Ureter (tissue), 1 donor: ENCODE data around the gene MAPK8IP3. TPM values are rescaled to one million over a fixed set of nuclear protein-coding genes. Genes with fewer than 3 reads are reported as not detected.
"Not testable (repeated sequence)": the region's sequence is repeated elsewhere in the genome, so short reads cannot be mapped to it uniquely, and the experiment has no call there.

Experiments used
- DNase-seq: peaks from one replicate; pipeline ENCODE4 v3.0.0-alpha.2; 2020; ENCODE audit warnings: low spot score
- total RNA-seq: library from RNA; stranded (reverse); gene quantifications from one replicate; pipeline ENCODE4 v1.2.4, GENCODE V29; 2023
- donor health status: DM: yes; HTN: yes; CAD: no.

The MAPK8IP3 gene
- total RNA-seq, 1 donor from 2014 or later = 112 TPM

DNA sequence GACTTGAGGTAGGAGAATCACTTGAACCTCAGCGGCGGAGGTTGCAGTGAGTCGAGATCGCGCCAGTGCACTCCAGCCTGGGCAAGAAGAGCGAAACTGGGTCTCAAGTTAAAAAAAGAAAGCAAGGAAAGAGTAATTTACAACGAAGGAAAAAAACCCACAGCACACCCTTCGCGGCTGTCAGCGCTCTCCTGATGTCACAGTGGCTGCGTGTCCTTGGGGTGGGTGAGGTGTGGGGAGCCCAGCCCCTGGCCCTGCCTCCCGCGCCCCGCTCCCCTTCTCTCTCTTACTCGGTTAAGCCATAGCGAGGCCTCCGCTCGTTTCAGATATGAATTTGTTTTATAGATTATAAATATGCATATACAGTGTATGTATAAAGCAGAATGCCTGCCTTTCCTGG is 28.7 kb upstream of the MAPK8IP3 start:
- no peak for DNase-seq

DNA sequence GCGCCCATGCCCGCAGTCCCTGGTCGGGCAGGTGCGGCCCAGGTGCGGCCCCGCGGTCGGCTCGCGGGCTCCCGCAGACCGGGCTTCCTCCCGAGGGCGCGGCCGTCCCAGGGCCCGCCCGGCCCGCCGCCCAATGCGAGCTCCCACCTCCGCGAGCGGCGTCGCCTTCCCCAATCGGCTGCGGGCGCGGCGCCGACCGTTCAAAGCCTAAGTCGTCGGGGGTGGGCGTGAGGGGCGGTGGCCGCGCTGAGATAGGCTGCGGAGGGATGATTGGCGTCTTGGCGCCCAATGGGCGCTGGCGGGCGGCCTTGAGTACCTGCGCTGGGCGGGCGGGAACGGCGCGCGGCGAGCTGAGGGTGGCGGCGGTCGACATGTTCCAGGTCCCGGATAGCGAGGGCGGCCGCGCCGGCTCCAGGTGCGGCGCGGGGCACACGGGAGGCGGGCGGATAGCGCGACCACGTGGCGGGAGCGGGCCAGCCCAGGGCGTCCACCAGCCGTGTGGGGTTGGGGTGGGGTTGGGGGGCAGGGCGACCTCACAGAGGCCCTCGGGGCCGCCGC is 28.0 kb upstream of the MAPK8IP3 start, which contains the start of gene JPT2:
Gene JPT2, plus strand, starts transcription at position 338 of the 558 bp plus-strand sequence. Its CDS starts 34 bp downstream, at position 372.
- DNase-seq = peak; percentile 97

DNA sequence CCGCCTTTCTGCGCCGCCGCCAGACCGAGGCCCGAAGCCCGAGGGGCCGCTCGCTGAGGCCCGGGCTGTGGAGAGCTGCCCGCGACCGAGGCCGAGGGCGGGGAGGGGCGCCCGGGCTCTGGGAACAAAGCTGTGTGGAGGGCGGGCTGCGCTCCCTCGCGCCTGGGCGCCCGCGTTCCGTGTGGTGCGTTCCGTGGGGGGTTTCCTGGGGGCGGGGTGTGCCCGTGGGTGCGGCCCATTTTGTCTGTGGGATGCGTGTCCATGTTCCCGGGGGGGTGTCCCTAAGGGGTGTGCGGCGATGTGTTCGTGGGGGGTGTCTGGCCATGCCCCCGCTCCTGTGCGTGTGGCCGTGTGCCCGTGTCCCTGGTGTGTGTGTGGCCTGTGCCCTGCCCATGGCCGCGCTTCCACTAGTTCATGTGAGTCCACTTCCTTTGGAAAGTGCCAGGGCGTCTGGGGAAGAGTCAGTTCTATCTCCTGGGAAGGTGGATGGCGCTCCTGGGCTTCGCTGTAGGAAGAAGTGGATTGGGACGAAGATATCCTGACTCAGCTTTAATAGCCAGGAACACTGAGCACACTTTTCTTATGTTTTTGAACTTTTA is 27.4 kb upstream of the MAPK8IP3 start:
- DNase-seq = no peak

DNA sequence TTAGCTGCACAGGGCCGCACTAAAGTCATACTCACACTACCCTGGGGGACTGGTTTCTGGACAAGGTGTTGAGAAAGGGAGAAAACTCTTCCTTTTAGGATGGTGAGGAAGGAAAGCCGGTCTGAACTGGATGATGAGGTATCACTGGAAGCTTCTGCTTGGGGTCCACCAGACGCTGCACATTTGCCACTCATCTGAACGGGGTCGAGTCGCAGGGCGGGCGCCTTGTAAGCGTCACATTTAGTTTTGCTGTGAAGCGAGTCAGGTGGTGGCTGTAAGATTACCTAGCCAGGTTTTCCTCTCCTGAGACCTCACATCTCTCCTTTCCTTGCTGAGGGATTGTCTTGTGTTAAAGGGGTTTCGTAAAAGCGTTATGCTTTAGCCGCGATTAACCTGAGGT is 25.6 kb upstream of the MAPK8IP3 start:
- DNase-seq = no peak

DNA sequence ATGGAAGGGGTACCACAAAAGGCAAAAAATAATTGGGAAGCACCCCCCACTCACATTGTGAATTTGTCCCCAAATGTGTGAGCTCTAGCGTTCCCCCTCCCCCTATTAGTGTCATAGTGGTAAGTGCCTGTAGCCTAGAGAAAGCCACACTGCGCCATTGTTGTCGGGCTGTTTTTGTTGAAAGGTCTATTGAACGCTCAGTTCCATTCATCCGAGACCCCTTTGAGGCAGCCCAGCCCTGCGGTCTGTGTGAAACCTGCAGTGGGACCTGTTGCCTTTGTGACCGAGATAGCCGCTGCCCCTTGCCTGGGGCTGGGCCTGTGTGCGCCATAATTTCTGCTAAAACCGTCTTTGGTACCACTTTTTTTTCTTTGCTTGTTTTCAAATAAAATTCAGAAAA is 25.0 kb upstream of the MAPK8IP3 start:
- DNase-seq = no peak

DNA sequence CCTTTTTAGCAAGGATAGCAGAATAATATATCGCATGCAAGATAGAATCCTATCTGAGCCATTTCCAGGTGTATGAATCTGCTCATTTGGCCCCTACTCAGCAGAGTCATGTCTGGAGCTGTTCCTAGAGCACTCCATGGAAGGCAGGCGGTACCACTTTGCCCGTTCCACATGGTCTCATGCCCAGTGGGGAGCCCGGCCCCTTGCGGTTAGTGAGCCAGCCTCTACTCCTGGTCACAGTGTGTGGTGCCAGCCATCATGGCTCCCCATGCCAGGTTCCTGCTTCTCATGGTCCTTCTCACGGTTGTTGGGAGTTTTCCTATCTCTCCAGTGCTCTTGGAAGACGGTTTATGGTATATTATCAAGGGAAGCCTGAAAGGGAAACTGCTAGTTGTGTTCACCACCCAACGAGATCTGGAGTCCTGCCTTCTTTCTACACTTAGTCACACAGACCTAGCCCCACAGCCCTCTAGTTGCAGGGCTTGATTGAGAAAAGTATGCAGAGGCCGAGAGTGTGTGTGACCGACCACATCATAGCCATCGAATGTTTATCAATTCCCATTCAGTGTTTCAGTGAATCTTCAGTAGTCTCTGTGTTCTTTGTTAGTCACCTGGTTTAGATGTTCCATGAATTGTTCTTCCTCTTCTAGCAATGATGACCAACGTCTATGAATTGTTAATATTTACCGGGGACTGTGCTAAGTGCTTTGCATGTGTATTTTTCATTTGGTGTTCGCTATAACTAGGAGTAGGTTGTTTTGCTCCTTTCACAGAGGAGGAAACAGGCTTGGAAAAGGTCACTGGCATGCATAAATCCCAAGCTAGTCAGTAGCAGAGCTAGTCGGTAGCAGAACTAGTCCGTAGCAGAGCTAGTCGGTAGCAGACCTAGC is 18.3 kb upstream of the MAPK8IP3 start:
- DNase-seq = no peak

DNA sequence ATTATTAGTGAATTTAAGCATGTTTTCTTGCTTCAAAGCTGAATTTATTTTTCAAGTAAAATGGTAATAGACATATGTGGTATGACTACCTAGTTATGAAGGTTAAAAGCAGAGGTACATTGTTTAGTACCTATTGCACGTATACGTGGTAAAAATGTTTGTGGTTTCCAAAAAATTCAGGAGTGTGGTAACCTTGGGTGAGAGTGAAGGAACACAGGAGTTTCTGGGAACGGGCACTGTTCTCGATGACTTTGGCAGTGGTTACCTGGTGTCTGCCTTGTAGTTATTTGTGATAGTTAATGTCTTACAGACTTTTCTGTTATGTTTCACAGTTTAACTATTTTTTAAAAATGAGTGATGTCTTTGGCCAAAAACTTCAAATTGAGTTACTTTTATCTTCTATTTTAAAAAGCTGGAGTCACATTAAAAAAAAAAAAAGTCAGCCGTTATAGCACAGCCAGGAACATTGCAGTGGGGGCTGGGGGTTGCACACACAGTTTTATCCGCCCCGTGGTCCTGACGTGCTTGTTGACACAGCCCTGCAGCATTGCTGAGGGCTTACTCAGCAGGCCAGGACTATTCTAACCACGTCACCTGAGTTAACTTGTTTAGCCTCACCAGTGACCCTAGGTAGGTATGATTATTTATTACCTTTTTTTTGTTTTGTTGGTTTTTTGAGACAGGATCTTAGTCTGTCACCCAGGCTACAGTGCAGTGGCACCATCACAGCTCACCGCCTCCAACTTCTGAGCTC is 17.0 kb upstream of the MAPK8IP3 start:
- peak; percentile 76 for DNase-seq

DNA sequence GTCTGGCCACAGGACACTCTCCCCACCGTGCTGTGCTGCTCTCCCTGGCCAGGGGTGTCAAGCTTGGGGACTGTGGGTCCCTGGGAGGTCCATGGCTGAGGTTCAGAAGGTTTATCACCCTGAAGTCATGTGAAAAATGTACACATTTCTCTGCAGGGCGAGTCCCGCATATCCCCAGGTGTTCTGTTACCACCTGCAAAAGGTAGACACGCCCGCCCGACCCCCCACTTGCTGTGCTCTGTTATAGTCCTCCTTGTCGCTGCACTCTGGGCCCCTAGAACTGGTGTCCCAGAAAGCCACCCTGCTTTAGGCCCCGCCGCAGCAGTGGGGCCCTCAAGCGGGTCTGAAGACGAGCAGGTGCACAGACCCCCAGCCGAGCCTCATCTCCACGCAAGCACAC is 16.1 kb upstream of the MAPK8IP3 start:
- no peak for DNase-seq

DNA sequence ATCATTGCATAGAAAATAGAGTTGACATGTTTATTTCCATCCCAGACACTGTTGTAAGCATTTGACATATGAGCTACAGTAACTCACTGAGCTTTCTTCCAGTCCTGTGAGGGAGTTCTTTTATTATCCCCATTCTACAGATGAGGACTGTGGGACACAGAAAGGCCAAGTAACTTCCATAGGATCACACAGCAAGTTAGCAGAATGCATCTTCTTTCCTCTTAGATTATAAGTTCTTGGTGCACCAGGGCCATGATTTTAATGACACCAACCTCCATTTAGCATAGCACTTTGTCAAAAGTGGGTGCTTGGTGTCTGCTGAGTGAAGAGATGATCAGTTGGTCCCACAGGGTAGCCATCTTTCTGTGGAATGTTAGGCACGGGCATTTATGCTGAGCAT is 15.2 kb upstream of the MAPK8IP3 start:
- no peak for DNase-seq

DNA sequence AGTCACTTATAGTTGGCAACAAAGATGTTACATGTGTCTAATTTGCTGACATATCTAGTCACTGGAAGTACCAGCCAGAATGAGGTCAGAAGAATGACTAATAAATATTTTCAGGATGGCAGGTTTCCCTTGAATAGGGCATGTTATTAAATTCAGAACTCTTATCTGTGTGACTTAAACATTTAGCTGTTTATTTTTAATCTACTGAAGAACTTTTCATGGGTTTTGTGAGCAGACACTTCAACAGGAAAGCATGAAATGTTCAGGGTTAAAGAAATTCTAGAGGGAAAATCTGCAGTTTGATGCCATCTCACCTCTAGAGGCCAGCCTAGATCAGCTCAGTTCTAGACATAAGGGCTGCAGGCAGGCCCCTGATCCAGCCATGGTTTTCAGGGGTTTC is 14.7 kb upstream of the MAPK8IP3 start:
- DNase-seq = no peak

DNA sequence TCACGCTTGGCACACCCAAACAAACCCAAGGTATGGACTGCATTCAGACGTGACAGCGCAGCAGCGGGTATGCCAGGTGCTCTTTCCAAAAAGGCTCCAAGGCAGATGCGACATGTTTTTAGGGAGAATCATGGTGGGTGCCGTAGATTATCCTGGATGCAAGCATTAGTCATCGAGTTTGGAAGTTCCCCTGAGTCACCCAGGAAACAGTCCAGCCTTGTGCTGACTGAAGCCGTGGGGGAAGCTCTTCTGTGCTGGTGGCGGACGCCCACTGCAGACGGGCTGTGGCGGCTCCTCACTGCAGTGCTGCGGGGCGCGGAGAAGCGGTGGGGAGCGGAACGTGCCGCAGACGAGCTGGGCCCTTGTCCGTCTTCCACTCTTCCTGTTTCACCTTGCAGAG is 14.0 kb upstream of the MAPK8IP3 start:
- DNase-seq = no peak

DNA sequence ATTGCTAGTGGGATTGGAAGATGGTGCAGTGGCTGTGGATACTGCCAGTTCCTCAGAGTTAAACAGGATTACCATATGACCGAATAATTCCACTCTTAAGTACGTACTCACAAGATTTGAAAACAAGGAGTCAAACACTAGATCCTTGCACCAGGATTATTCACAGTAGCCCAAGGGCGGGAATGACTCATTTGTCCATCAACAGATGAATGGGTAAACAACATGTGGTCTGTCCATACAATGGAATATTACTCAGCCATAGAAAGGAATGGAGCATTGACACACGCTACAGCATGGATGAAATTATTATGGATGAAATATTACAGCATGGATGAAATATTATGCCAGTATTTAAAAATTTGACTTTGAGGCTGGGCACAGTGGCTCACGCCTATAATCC is 9.1 kb upstream of the MAPK8IP3 start:
- no peak for DNase-seq

DNA sequence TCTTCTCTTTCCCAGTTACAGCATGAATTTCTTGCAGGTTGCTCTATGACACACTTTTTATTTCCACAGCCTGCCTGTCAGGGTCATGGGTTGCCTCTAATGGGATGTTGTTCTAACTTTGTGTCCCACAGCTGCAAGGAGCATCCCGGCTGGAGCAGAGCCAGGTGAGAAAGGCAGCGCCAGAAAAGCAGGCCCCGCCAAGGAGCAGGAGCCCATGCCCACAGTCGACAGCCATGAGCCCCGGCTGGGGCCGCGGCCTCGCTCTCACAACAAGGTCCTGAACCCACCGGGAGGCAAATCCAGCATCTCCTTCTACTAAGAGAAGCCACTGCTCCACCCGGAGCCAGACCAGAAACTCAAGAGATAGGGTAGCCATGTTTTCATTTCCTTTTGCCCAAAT is 7.3 kb upstream of the MAPK8IP3 start:
- no peak for DNase-seq

DNA sequence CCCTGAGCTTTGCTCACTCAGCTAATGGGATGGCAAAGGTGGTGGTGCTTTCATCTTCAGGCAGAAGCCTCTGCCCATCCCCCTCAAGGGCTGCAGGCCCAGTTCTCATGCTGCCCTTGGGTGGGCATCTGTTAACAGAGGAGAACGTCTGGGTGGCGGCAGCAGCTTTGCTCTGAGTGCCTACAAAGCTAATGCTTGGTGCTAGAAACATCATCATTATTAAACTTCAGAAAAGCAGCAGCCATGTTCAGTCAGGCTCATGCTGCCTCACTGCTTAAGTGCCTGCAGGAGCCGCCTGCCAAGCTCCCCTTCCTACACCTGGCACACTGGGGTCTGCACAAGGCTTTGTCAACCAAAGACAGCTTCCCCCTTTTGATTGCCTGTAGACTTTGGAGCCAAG is 5.7 kb upstream of the MAPK8IP3 start:
- no peak for DNase-seq

DNA sequence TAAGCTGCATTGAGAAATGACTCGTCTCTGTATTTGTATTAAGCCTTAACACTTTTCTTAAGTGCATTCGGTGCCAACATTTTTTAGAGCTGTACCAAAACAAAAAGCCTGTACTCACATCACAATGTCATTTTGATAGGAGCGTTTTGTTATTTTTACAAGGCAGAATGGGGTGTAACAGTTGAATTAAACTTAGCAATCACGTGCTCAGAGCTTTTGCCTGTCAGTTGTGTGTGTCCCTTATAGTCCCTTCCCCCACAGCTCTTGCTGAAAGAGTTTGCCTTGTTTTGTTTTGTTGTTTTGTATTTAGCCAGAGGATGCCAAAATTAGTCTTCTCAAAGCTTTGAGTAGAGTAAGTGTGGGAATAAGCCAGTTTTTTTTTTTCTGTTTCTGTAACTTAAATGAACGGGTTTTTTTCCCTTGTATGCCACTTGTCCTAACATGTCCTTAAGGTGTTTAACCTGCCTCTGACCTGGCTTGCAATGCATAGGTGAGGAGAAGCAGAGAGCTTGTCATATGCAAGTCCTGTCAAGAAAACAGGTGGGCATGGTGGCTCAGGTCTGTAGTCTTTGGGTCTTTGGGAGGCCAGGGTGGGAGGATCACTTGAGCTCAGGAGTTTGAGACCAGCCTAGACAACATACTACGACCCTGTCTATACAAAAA is 4.6 kb upstream of the MAPK8IP3 start:
- DNase-seq = no peak

DNA sequence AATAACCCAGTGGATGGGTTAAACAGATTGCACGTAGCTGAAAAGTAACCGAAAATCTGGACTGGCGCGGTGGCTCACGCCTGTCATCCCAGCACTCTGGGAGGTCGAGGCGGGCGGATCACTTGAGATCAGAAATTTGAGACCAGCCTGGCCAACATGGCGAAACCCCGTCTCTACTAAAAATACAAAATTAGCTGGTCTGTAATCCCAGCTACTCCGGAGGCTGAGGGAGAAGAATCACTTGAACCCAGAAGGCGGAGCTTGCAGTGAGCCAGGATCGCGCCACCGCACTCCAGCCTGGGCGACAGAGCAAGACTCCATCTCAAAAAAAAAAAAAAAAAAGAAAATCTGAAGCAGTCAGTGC is 689 bp upstream of the MAPK8IP3 start:
- not testable (repeated sequence) for DNase-seq

DNA sequence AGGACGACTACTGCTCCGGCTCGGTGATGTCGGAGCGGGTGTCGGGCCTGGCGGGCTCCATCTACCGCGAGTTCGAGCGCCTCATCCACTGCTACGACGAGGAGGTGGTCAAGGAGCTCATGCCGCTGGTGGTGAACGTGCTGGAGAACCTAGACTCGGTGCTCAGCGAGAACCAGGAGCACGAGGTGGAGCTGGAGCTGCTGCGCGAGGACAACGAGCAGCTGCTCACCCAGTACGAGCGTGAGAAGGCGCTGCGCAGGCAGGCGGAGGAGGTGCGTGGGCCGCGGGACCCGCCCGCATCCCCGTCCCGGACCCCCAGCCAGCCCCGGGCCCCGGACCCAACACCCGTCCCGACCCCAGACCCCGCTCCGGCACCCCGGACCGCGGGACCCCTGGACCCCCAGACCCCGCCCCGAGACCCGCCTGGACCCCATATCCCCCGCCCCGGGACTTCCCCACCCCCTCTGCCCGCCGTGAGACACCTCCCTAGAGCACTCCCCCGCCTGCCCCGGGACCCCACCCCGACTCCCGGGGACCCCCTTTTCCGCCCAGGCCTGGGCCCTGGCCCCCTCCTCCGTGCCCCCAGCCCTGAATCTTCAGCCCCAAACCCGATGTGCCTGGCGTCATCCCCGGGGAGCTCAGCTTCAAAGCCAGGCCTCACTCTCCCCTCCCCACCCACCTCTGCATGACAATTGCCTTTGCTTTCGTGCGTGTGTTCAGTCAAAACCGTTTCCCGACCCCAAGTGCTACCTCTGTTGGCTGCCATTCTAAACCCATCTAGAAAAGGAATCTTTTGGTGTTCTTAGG is 594 bp downstream of the MAPK8IP3 start:
- no peak for DNase-seq

DNA sequence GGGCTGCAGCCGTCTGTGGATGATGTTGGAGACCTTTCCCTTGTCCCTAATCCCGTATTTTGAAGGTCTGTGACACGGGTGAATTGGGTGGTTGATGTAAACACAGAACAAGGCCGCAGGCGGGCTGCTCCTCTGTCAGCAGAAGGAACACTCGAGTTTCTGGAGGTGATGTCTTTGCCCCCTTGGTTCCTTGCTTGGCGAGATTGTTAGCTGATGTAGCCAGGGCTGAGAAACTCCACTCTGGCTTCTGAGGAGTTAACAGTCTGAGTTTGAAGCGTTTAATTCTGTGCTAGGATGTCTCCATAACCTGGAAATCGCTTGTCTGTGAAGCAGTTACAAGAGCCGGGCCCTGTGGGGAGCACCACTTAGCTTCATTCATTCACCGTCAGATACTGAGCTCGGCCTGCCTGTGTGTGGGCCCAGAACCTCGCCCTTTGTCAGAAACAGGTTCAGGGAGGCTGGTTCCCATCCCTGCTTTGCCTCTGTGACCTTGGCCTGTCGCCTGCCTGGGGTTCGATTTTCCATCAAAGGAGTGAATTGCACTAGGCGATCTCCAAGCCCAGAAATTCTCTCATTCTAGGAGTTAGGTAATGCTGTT is 1.3 kb downstream of the MAPK8IP3 start:
- no peak for DNase-seq

DNA sequence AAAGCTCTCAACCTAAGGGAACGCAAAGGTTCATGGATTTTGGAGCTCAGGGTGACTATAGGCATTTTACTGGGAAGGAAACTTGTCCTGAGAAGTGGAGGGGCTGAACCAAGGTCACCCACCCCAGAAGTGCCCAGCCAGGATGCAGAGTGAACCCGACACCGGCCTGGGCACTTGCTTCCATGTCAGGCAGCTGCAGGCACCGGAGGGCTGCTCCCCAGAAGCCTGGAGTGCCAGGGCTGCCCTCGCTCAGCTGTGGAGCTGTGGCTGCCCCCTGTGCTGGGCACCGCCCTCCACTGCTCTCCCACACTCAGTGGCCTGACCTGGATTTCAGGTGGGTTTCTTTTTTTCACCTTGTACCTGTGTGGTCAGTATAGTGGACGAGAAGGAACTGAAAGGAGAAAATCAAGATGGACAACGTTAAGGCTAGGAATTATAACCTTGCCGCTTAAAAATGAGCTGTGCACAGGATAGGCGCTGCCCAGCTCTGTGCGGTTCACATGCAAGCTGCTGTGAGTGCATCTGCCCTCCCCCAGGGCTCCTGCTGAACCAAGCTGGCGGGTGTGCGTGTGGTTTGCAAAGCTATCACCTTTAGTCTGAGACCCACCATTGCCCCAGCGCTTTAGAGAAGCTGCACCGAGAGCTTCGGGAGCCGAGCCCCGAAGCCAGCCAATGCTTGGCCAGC is 2.2 kb downstream of the MAPK8IP3 start:
- no peak for DNase-seq

DNA sequence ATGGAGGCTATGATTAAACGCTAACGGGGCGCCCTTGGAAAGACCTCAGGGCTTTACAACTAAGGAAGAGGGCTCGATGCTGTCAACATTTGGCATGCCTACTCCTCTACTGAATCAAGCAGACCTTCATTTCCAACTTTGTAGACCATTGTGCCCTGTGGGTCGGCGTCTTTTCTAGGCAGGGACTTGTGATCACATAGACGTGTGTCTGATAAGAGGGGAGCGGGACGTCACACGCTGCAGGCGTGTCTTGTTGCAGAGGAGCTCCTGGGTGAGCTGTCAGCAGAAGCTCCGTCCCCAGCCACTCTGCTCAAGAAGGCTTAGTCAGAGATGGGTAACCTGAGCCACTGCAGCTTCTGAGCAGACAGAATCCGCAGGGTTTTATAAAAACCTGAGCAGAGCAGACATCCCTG is 2.8 kb downstream of the MAPK8IP3 start:
- DNase-seq = no peak
